Rectal smooth muscle tissue (tissue), 1 donor: ENCODE data around the gene KIR3DL2.
"Not testable (repeated sequence)": the region's sequence is repeated elsewhere in the genome, so short reads cannot be mapped to it uniquely, and the experiment has no call there.

Source experiments
- H3K27ac ChIP-seq: one replicate; pipeline ENCODE4 v1.7.0; 2013; ENCODE audit warnings: low read depth, low read length, inconsistent platforms
- H3K27me3 ChIP-seq: one replicate; pipeline ENCODE4 v1.7.0; 2013; ENCODE audit warnings: low read length; ENCODE audit not compliant: control insufficient read depth, insufficient read depth
- H3K36me3 ChIP-seq: one replicate; pipeline ENCODE4 v1.7.0; 2013; ENCODE audit warnings: low read length; ENCODE audit not compliant: control insufficient read depth, insufficient read depth
- H3K4me1 ChIP-seq: one replicate; pipeline ENCODE4 v1.7.0; 2013; ENCODE audit warnings: low read length; ENCODE audit not compliant: control insufficient read depth, insufficient read depth
- H3K4me3 ChIP-seq: one replicate; pipeline ENCODE4 v1.7.0; 2013; ENCODE audit warnings: low read length
- H3K9ac ChIP-seq: one replicate; pipeline ENCODE4 v1.7.0; 2013; ENCODE audit warnings: low read length

Gene KIR3DL2

DNA sequence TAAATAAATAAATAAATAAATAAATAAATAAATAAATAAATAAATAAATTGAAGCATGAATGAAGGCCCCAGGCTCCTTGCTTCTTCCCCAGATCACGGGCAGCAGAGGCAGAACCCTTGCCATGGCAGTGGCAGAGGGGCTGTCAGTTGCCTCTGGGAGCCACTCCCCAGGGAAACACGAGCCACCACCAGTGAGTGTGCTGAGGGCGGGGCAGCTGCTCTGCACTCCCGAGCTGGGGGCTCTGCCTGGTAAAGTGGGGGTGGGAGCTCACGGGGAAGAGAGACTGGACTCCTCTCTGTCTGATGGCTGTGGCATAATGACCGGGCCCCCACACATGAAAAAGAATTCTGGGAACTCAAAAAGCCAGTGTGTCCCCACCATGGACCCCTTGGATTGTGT, 31.6 kb downstream of the KIR3DL2 start:
- H3K4me1 ChIP-seq: no peaks in the 10 kb centered on the region
- no peak overlapping the region for H3K27ac ChIP-seq
- no peak overlapping the region for H3K4me3 ChIP-seq
- no peaks in the 10 kb centered on the region for H3K36me3 ChIP-seq
- H3K9ac ChIP-seq: no peak overlapping the region
- H3K27me3 ChIP-seq: no peaks in the 10 kb centered on the region

DNA sequence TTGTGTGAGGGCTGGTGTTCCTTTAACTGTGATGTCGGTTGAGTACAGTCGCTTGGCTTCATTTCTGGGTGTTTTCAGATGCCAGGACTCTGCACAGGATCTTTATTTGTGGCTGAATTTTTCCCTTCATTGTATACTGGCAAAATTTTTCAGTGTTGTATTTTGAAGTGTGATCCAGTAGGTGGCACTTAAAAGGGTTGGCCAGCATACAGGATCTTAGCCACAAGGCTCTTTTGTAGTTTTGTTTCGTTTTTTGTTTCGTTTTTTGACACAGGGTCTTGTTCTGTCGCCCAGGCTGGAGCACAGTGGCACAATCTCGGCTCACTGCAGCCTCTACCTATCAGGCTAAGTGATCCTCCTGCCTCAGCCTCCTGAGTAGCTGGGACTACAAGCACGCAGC, 32.5 kb downstream of the KIR3DL2 start:
- Histone ChIP-seq H3K4me1 (no peaks in the 10 kb centered on the region), H3K36me3 (no peaks in the 10 kb centered on the region), H3K9ac (no peak overlapping the region), H3K27ac (no peak overlapping the region), H3K4me3 (no peak overlapping the region), H3K27me3 (no peaks in the 10 kb centered on the region)

DNA sequence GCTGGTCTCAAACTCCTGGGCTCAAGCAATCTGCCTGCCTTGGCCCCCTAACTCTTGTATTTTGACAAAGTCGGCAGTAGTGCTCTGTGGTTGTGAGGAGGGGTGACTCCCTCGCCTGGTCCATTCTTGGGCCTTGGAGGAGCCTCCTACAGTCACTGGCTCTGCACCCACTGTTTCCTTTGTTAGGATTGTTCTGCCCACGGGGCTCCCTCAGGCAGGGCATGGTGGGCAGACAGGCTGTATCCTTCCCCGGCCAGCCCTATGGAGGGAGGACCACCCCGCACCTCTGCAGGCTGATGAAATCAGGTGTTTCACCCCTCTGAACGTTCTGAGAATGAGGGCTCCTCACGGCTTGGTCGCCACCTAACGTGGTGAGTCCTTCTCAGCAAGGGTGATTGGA, 33.0 kb downstream of the KIR3DL2 start:
- H3K4me1 ChIP-seq: no peaks in the 10 kb centered on the region
- no peak overlapping the region for H3K4me3 ChIP-seq
- H3K9ac ChIP-seq: no peak overlapping the region
- no peak overlapping the region for H3K27ac ChIP-seq
- no peaks in the 10 kb centered on the region for H3K27me3 ChIP-seq
- no peaks in the 10 kb centered on the region for H3K36me3 ChIP-seq

DNA sequence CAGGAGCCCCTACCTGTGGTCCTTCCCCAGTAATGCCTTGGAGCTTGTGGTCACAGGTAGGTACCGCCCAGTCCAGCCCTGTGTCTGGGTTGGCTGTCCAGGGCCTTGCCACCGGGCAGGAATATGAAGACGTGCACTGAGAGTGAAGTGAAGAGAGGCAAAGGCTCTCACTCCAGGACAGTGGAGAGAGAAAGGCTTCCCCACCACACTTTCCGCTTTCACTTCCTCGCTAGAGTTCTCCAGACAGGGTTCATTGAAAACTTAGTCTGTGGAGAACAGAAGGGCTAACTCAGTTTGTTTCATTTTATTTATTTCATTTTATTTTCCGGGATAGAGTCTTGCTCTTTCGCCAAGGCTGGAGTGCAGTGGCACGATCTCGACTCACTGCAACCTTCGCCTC, 38.0 kb downstream of the KIR3DL2 start:
- Histone ChIP-seq H3K27me3 (no peaks in the 10 kb centered on the region), H3K4me3 (no peak overlapping the region), H3K4me1 (no peaks in the 10 kb centered on the region), H3K9ac (no peak overlapping the region), H3K36me3 (no peaks in the 10 kb centered on the region), H3K27ac (no peak overlapping the region)

DNA sequence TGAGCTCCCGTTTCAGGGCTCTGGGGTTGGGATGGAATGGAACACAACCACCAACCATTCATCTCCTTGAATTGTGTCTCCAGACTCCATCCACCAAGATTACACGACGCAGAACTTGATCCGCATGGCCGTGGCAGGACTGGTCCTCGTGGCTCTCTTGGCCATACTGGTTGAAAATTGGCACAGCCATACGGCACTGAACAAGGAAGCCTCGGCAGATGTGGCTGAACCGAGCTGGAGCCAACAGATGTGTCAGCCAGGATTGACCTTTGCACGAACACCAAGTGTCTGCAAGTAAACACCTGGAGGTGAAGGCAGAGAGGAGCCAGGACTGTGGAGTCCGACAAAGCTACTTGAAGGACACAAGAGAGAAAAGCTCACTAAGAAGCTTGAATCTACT, 39.3 kb downstream of the KIR3DL2 start:
- Histone ChIP-seq H3K4me1 (no peaks in the 10 kb centered on the region), H3K27me3 (no peaks in the 10 kb centered on the region), H3K36me3 (no peaks in the 10 kb centered on the region), H3K9ac (no peak overlapping the region), H3K27ac (no peak overlapping the region), H3K4me3 (no peak overlapping the region)

DNA sequence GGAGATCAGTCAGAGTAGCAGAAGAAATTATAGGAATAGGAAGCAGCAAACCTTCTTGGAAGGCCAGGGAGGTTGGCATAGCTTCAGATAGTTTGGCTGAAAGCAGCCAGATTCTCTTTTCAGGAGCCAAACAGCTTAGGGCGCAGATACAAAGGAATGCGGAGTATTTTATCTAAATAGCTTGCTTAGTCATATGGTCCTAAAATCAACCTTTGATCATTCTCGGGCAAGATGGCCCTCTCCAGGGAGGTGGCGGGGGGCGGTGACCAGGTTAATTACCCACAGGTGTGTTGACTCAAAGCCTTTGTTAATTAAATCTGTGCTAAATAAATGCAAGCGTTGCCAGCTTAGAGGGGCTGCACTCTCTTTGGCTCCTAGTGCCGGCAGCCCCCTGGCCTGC, 43.2 kb downstream of the KIR3DL2 start:
- Histone ChIP-seq H3K4me1 (no peaks in the 10 kb centered on the region), H3K9ac (no peak overlapping the region), H3K27ac (no peak overlapping the region), H3K36me3 (no peaks in the 10 kb centered on the region), H3K27me3 (no peaks in the 10 kb centered on the region), H3K4me3 (no peak overlapping the region)

DNA sequence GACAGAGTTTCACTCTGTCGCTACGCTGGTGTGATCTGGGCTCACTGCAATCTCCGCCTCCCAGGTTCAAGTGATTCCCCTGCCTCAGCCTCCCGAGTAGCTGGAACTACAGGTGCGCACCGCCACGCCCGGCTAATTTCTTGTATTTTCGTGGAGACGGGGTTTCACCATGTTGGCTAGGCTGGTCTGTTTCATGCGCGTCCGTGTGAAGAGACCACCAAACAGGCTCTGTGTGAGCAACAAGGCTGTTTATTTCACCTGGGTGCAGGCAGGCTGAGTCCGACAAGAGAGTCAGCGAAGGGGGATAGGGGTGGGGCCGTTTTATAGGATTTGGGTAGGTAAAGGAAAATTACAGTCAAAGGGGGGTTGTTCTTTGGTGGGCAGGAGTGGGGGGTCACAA, 43.9 kb downstream of the KIR3DL2 start:
- not testable (repeated sequence) for H3K27me3 ChIP-seq, H3K4me3 ChIP-seq, H3K36me3 ChIP-seq, H3K9ac ChIP-seq, H3K27ac ChIP-seq, H3K4me1 ChIP-seq

DNA sequence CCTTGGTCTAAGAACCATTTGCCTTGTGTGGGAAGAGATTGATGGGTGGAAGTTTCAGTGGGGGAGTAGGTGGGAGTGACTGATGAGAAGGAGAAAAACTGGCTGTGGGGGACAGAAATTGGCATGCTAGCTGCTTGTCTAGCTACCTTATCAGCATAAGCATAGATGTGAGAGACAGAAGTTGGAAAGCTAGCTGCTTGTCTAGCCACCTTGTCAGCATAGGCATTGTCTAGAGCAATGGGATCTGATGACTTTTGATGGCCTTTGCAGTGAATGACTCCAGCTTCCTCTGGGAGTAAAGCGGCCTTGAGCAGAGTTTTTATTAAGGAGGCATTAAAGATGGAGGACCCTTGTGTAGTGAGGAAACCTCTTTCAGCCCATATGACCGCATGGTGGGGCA, 45.8 kb downstream of the KIR3DL2 start:
- H3K36me3 ChIP-seq: no peaks in the 10 kb centered on the region

DNA sequence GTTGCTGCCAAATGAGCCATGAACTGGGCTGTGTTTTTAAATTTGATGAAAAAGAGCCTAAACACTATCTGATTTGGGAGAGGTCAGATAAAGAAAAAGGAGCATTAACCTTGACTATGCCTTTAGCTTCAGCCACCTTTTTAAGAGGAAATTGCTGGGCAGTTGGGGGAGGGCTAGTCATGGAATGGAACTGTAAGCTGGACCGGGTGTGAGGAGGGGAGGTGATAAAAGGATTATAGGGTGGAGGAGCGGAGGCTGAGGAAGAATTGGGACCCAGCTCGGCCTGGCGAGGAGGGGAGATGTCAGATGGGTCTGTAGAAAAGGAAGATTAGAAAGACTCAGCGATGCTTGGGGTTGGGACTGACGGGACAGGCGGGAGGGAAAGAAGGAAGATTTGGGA, 48.4 kb downstream of the KIR3DL2 start:
- H3K27me3 ChIP-seq, H3K4me1 ChIP-seq, H3K4me3 ChIP-seq, H3K27ac ChIP-seq, H3K36me3 ChIP-seq, H3K9ac ChIP-seq: not testable (repeated sequence)

More for the DNA sequence above, 45.8 kb downstream of the KIR3DL2 start:
- no peaks in the 10 kb centered on the region for H3K27me3 ChIP-seq
- no peak overlapping the region for H3K4me3 ChIP-seq
- no peaks in the 10 kb centered on the region for H3K4me1 ChIP-seq
- no peak overlapping the region for H3K9ac ChIP-seq
- H3K27ac ChIP-seq: no peak overlapping the region

DNA sequence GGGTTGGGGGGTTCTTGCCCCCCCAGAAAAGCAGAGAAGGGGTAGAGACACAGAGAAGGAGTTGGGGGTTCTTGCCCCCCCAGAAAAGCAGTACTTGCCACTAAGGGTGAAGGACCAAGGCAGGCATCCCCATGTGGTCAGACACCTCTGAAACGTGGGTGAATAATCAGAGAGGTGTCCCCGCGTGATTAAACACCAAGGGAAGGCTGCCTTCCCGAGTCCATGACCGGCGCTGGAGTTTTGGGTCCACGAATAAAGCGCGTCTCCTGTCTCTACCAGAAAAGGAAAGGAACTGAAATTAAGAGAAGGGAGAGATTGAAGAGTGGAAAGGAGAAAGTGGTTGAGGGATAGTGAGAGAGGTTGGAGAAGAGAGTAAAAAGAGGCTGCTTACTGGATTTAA, 49.4 kb downstream of the KIR3DL2 start:
- H3K27me3 ChIP-seq, H3K27ac ChIP-seq, H3K4me3 ChIP-seq, H3K9ac ChIP-seq, H3K4me1 ChIP-seq, H3K36me3 ChIP-seq: not testable (repeated sequence)

DNA sequence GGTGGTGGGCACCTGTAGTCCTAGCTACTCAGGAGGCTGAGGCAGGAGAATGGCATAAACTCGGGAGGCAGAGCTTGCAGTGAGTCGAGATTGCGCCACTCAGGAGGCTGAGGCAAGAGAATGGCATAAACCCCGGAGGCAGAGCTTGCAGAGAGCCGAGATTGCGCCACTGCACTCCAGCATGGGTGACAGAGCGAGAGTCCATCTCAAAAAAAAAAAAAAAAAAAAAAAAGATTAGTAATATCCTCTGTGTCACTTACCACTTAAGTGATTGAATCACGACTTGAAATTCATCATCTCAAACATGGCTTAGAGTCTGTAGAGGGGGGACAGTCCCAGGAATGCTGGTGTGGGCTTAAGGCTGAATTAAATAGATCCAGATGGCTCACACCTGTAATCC, 50.9 kb downstream of the KIR3DL2 start:
- H3K27ac ChIP-seq, H3K9ac ChIP-seq, H3K4me1 ChIP-seq, H3K36me3 ChIP-seq, H3K27me3 ChIP-seq, H3K4me3 ChIP-seq: not testable (repeated sequence)

DNA sequence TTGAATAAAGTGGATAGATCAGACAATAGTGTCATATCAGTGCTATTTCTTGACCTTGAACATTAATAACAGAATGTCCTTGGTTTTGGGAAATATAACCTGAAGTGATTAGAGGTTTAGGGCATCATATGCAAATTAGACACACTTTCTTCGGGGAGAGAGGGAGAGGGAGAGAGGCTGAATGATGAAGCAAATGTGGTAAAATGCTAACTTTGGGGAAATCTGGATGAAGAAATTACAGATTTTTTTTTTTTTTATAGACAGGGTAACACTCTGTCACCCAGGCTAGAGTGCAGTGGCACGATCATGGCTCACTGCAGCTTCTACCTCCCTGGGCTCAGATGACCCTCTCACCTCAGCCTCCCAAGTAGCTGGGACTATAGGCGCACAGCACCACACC, 51.8 kb downstream of the KIR3DL2 start:
- H3K27me3 ChIP-seq: no peaks in the 10 kb centered on the region
- no peak overlapping the region for H3K9ac ChIP-seq
- H3K36me3 ChIP-seq: no peaks in the 10 kb centered on the region
- H3K4me3 ChIP-seq: no peak overlapping the region
- H3K4me1 ChIP-seq: no peaks in the 10 kb centered on the region
- no peak overlapping the region for H3K27ac ChIP-seq

DNA sequence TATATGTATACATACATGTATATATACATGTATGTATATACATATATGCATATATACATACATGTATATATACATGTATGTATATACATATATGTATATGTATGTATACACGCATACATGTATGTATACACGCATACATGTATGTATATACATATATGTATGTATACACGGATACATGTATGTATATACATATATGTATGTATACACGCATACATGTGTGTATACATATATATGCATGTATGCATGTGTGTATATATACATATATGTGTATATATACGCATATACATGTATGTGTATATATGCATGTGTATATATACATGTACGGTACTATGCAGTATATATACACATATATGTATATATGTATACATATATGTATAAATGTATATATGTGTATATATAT, 53.1 kb downstream of the KIR3DL2 start:
- no peaks in the 10 kb centered on the region for H3K4me1 ChIP-seq
- H3K36me3 ChIP-seq: no peaks in the 10 kb centered on the region
- H3K27ac ChIP-seq: no peak overlapping the region
- no peak overlapping the region for H3K9ac ChIP-seq
- H3K4me3 ChIP-seq: no peak overlapping the region
- H3K27me3 ChIP-seq: no peaks in the 10 kb centered on the region

DNA sequence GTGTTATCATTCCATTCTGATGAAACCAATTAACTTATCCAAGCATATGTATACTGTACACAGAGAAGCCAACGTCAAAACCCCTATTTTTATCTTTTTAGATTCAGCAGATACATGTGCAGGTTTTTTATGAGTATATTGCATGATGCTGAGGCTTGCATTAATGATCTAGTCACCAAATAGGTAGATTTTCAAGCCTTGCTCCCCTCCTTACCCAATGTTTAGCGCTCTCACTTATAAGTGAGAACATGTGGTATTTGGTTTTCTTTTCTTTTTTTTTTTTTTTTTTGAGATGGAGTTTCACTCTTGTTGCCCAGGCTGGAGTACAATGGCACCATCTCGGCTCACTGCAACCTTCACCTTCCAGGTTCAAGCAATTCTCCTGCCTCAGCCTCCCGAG, 54.0 kb downstream of the KIR3DL2 start:
- H3K27me3 ChIP-seq, H3K9ac ChIP-seq, H3K4me1 ChIP-seq, H3K4me3 ChIP-seq, H3K36me3 ChIP-seq, H3K27ac ChIP-seq: not testable (repeated sequence)
